ENCODE measurements around the gene LRRC27. TPM values are rescaled to one million over a fixed set of nuclear protein-coding genes. Genes with fewer than 3 reads are reported as not detected.

The LRRC27 gene
- total and polyA plus RNA-seq, 2 of the 4 experiments (the other 2 are of a cell fraction) = 3.8 to 5.3 TPM

GRCh38 chr10:132376394-132376851 lies 44.4 kb downstream of the LRRC27 start:
- no peak overlapping the region for H3K56ac ChIP-seq (ENCODE audit: extremely low read depth, insufficient read depth, low read length)
- no peak overlapping the region for H4K91ac ChIP-seq (ENCODE audit: insufficient read depth, low read depth, low read length)
- no peaks in the 10 kb centered on the region for H3K27me3 ChIP-seq (ENCODE audit: control insufficient read depth, insufficient read depth, low read length)
- H3K9me3 ChIP-seq (ENCODE audit: control insufficient read depth, insufficient read depth, low read length) = peaks cover under 1% of the 10 kb centered on the region; the same call in 1 of the 2 replicates
- H3K36me3 ChIP-seq (ENCODE audit: control insufficient read depth, insufficient read depth, low read length) = no peaks in the 10 kb centered on the region
- H2BK5ac ChIP-seq (ENCODE audit: low read depth, low read length, poor library complexity, severe bottlenecking) = no peak overlapping the region
- H2BK20ac ChIP-seq (ENCODE audit: low read depth, low read length) = no peak overlapping the region
- H3K4me1 ChIP-seq (ENCODE audit: control insufficient read depth, insufficient read depth, low read length) = no peaks in the 10 kb centered on the region
- H2AK9ac ChIP-seq (replicated peaks; ENCODE audit: low read depth, low read length, poor library complexity) = no peak overlapping the region
- H2BK120ac ChIP-seq (ENCODE audit: low read depth, low read length) = no peak overlapping the region
- no peak overlapping the region for H3K4me2 ChIP-seq (ENCODE audit: low read depth, low read length)
- no peaks in the 10 kb centered on the region for H3K9me1 ChIP-seq (ENCODE audit: insufficient read depth, low read length)
- H4K20me1 ChIP-seq (ENCODE audit: insufficient read depth, low read length) = no peaks in the 10 kb centered on the region
- ATAC-seq (ENCODE audit: low read depth) = no peak
- POLR2A ChIA-PET (ENCODE audit: unreplicated experiment) = interaction anchor here (0.7 kb wide), 1 partner anchor 375 kb away, joined by 3 read pairs; no protein-coding TSS in a partner anchor
- DNase-seq = no peak
- no peak overlapping the region for H2AK5ac ChIP-seq (ENCODE audit: low read depth, low read length)
- no peak overlapping the region for H3K27ac ChIP-seq (ENCODE audit: insufficient read depth, low read length)
- 62% methylated on average over 9 of the region's 15 CpGs; no CpG with 5 or more reads in 1 of the 2 experiments for WGBS, 2 experiments (ENCODE audit: extremely low coverage in 2 of 2, insufficient read length in 1 of 2)
- no peak overlapping the region for H4K5ac ChIP-seq (ENCODE audit: low read depth, low read length)
- H3K4ac ChIP-seq (ENCODE audit: low read depth, low read length) = no peak overlapping the region
- no peak overlapping the region for H2BK15ac ChIP-seq (ENCODE audit: low read depth, low read length)
- dilution Hi-C loops (cut with HindIII; ENCODE audit: low sequenced_read_pairs, unreplicated experiment) (no loop called here), in situ Hi-C loops (cut with MboI; ENCODE audit: low sequenced_read_pairs) (no loop called here), intact Hi-C loops (cut with micrococcal nuclease) (no loop called here)
- no peak overlapping the region for H2AFZ ChIP-seq (replicated peaks; ENCODE audit: low read length, poor library complexity)
- no peak overlapping the region for H3K14ac ChIP-seq (replicated peaks; ENCODE audit: low read depth, low read length)
- no peak overlapping the region for H3K23ac ChIP-seq (ENCODE audit: low read depth, low read length)
- no peak overlapping the region for H3K4me3 ChIP-seq (ENCODE audit: insufficient read depth, low read depth, low read length)
- no peaks in the 10 kb centered on the region for H3K79me1 ChIP-seq (ENCODE audit: low read depth in 1 of 2, low read length in 2 of 2)
- no TSS peak for BruUV-seq (replicated peaks)
- TF ChIP-seq SMC3 (IDR thresholded peaks at IDR 0.05; ENCODE audit: low read depth, low read length) (no peak), POLR2A (IDR thresholded peaks at IDR 0.05; ENCODE audit: low read depth, low read length) (no peak), CEBPB (IDR thresholded peaks at IDR 0.05; ENCODE audit: low read depth, low read length) (no peak), MAZ (IDR thresholded peaks at IDR 0.05; ENCODE audit: borderline replicate concordance, low read depth, low read length) (no peak), BHLHE40 (IDR thresholded peaks at IDR 0.05; ENCODE audit: low read depth, low read length) (no peak), MAFK (IDR thresholded peaks at IDR 0.05; ENCODE audit: low read depth, low read length) (no peak), RFX5 (IDR thresholded peaks at IDR 0.05; ENCODE audit: low read depth, low read length) (no peak), MXI1 (IDR thresholded peaks at IDR 0.05; ENCODE audit: borderline replicate concordance, low read depth, low read length) (no peak), RAD21 (IDR thresholded peaks at IDR 0.05; ENCODE audit: low read length) (no peak), FOS (IDR thresholded peaks at IDR 0.05; ENCODE audit: low read depth, low read length) (no peak), USF2 (IDR thresholded peaks at IDR 0.05; ENCODE audit: low read depth, low read length) (no peak)
- no peak overlapping the region for H3K9ac ChIP-seq (ENCODE audit: low read depth, low read length)
- CTCF ChIA-PET = interaction anchor here (0.5 kb wide), 1 partner anchor 11 kb away, joined by 3 read pairs; no protein-coding TSS in a partner anchor
- H4K8ac ChIP-seq (ENCODE audit: low read depth in 2 of 2, low read length in 2 of 2) = no peak overlapping the region
- H3K18ac ChIP-seq (ENCODE audit: low read depth, low read length) = no peak overlapping the region
